Measurements from ENCODE around the gene DACT1.

Gene DACT1

DNA sequence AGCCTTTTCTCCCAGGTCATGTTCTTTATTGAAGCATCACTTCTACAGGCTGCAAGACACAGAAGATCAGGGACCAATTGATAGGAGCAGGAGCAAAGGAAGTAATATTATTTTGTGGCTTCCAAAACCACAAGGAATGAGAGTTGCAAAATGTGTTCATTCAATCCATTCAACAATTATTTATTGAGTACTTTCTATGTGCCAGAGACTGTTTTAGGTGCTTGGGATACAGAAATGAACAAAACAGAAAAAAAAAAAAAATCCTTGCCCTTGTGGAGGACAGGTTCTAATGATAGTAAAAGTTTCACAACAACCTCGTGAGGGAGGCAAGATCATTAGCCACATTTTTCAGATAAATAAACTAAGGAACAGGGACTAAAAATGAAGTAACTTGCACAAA is 20.1 kb upstream of the DACT1 start:
- Histone ChIP-seq H3K27me3 (ENCODE audit: insufficient read depth, poor library complexity, severe bottlenecking) (peaks cover 4% of the 10 kb centered on the region), H3K27ac (replicated peaks) (no peak overlapping the region), H3K4me3 (replicated peaks; ENCODE audit: insufficient read depth, low read length) (no peak overlapping the region)
- TF ChIP-seq POLR2AphosphoS5 (IDR thresholded peaks at IDR 0.05; ENCODE audit: low read depth): no peak
- no peak for TF ChIP-seq SPI1 (IDR thresholded peaks at IDR 0.05; ENCODE audit: borderline replicate concordance, low read depth)
- no peak for TF ChIP-seq GABPA (IDR thresholded peaks at IDR 0.05; ENCODE audit: low read depth)
- TF ChIP-seq, protein P1, sequence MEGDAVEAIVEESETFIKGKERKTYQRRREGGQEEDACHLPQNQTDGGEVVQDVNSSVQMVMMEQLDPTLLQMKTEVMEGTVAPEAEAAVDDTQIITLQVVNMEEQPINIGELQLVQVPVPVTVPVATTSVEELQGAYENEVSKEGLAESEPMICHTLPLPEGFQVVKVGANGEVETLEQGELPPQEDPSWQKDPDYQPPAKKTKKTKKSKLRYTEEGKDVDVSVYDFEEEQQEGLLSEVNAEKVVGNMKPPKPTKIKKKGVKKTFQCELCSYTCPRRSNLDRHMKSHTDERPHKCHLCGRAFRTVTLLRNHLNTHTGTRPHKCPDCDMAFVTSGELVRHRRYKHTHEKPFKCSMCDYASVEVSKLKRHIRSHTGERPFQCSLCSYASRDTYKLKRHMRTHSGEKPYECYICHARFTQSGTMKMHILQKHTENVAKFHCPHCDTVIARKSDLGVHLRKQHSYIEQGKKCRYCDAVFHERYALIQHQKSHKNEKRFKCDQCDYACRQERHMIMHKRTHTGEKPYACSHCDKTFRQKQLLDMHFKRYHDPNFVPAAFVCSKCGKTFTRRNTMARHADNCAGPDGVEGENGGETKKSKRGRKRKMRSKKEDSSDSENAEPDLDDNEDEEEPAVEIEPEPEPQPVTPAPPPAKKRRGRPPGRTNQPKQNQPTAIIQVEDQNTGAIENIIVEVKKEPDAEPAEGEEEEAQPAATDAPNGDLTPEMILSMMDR (IDR thresholded peaks at IDR 0.05; ENCODE audit: insufficient read depth, low read length): no peak
- TF ChIP-seq, protein P2, sequence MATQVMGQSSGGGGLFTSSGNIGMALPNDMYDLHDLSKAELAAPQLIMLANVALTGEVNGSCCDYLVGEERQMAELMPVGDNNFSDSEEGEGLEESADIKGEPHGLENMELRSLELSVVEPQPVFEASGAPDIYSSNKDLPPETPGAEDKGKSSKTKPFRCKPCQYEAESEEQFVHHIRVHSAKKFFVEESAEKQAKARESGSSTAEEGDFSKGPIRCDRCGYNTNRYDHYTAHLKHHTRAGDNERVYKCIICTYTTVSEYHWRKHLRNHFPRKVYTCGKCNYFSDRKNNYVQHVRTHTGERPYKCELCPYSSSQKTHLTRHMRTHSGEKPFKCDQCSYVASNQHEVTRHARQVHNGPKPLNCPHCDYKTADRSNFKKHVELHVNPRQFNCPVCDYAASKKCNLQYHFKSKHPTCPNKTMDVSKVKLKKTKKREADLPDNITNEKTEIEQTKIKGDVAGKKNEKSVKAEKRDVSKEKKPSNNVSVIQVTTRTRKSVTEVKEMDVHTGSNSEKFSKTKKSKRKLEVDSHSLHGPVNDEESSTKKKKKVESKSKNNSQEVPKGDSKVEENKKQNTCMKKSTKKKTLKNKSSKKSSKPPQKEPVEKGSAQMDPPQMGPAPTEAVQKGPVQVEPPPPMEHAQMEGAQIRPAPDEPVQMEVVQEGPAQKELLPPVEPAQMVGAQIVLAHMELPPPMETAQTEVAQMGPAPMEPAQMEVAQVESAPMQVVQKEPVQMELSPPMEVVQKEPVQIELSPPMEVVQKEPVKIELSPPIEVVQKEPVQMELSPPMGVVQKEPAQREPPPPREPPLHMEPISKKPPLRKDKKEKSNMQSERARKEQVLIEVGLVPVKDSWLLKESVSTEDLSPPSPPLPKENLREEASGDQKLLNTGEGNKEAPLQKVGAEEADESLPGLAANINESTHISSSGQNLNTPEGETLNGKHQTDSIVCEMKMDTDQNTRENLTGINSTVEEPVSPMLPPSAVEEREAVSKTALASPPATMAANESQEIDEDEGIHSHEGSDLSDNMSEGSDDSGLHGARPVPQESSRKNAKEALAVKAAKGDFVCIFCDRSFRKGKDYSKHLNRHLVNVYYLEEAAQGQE (IDR thresholded peaks at IDR 0.05; ENCODE audit: insufficient replicate concordance, low read depth): no peak
- no peak for DNase-seq (ENCODE audit: low read depth in 1 of 2, low spot score in 1 of 2)

DNA sequence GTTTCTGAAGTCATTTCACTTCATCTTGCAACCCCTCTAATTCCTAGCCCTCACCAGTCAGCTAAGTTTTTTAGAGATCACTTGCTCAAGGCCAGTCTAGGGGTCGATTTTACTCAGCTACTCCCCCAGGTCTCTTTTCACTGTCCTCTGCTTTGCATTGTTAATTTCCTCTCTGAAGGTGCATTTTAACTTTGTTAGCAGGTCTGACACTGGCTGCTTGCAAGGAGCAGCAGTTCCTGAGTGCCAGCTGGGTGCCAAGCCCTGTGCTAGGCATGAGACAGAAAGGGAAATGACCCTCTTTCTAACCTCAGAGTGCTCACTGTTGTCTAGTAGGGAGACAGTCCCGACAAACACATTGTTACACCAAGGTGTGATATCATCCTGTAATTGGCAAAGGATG is 17.8 kb upstream of the DACT1 start:
- DNase-seq (ENCODE audit: low read depth in 1 of 2, low spot score in 1 of 2): no peak
- TF ChIP-seq, protein P2 (IDR thresholded peaks at IDR 0.05; ENCODE audit: insufficient replicate concordance, low read depth): no peak
- TF ChIP-seq SPI1 (IDR thresholded peaks at IDR 0.05; ENCODE audit: borderline replicate concordance, low read depth) (no peak), POLR2AphosphoS5 (IDR thresholded peaks at IDR 0.05; ENCODE audit: low read depth) (no peak), GABPA (IDR thresholded peaks at IDR 0.05; ENCODE audit: low read depth) (no peak)
- TF ChIP-seq, protein P1 (IDR thresholded peaks at IDR 0.05; ENCODE audit: insufficient read depth, low read length): no peak
- Histone ChIP-seq H3K27me3 (ENCODE audit: insufficient read depth, poor library complexity, severe bottlenecking) (peaks cover 4% of the 10 kb centered on the region), H3K4me3 (replicated peaks; ENCODE audit: insufficient read depth, low read length) (no peak overlapping the region), H3K27ac (replicated peaks) (no peak overlapping the region)

DNA sequence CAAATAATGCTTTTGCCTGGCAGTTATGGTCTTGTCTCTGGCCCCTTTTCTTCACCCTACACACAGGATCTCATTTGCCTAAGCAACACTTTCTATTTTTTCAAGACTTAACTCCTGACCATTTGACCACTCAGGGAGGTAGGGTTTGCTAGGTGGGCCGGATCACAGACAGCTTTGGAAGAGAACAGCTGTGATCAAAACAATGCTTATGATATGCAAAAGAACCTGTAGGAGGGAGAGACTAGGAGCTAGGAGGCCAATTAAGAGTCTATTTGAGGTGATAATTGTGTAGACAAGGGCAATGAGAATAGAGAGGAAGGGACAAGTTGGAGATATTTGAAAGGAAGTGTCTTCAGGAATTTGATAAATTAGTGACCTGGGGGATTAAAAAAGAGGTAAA is 12.3 kb upstream of the DACT1 start:
- no peak for DNase-seq (ENCODE audit: low read depth in 1 of 2, low spot score in 1 of 2)
- H3K4me3 ChIP-seq (replicated peaks; ENCODE audit: insufficient read depth, low read length): no peak overlapping the region
- no peak overlapping the region for H3K27ac ChIP-seq (replicated peaks)

More for the DNA sequence above, 12.3 kb upstream of the DACT1 start:
- peaks cover 4% of the 10 kb centered on the region for H3K27me3 ChIP-seq (ENCODE audit: insufficient read depth, poor library complexity, severe bottlenecking)
- TF ChIP-seq, protein P2 (IDR thresholded peaks at IDR 0.05; ENCODE audit: insufficient replicate concordance, low read depth): no peak
- TF ChIP-seq, protein P1 (IDR thresholded peaks at IDR 0.05; ENCODE audit: insufficient read depth, low read length): no peak
- no peak for TF ChIP-seq SPI1 (IDR thresholded peaks at IDR 0.05; ENCODE audit: borderline replicate concordance, low read depth)
- TF ChIP-seq POLR2AphosphoS5 (IDR thresholded peaks at IDR 0.05; ENCODE audit: low read depth): no peak
- no peak for TF ChIP-seq GABPA (IDR thresholded peaks at IDR 0.05; ENCODE audit: low read depth)
